RWPE1 (cell line): Measurements from ENCODE around the gene NELL1.

Experiments used
- CTCF ChIA-PET: fragments of 350-600 bp; sonication (Branson Sonifier 250); formaldehyde crosslinking; extraction: SDS; loops from one replicate; lab custom pipeline; 2021; lab: Yijun Ruan, JAX
- POLR2A ChIA-PET: fragments of 400-600 bp; formaldehyde crosslinking; extraction: SDS; loops from one replicate; lab custom pipeline; 2020; ENCODE audit warnings: antibody characterized with exemption; ENCODE audit not compliant: low non-redundant PET; lab: Yijun Ruan, JAX
- DNase-seq: peaks from one replicate; pipeline ENCODE4 v3.0.0; 2012; ENCODE audit warnings: low spot score
- H3K27ac ChIP-seq: fragments of 450-650 bp; 2 replicates; pipeline ENCODE4 v1.5.1; 2017
- TF ChIP-seq, protein P1 (sequence below): fragments of 450-650 bp; conservative IDR thresholded peaks from 2 replicates; pipeline ENCODE4 v1.5.1; 2017; ENCODE audit warnings: low read depth, mild to moderate bottlenecking

NELL1 gene

DNA sequence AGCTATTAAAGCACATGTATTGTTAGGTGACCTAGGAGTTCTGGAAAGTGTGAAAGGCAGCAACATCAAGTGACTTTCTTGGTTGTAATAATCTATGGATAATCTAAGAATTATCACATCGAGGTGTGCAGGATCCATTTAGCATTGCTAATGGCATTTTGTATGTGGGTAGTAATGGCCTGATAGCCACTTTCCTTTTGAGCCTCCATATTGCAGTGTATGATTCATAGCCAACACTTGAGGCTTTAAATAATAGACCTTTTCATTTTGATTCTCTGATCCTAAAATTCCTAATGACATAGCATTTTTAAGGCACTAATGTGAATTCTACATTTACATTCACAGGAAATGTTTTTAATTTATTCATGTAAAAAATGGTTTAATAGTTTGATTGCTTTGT lies 759.4 kb downstream of the NELL1 start:
- no peak overlapping the region for H3K27ac ChIP-seq
- CTCF ChIA-PET = no interaction called here
- POLR2A ChIA-PET = no interaction called here
- TF ChIP-seq, protein P1, sequence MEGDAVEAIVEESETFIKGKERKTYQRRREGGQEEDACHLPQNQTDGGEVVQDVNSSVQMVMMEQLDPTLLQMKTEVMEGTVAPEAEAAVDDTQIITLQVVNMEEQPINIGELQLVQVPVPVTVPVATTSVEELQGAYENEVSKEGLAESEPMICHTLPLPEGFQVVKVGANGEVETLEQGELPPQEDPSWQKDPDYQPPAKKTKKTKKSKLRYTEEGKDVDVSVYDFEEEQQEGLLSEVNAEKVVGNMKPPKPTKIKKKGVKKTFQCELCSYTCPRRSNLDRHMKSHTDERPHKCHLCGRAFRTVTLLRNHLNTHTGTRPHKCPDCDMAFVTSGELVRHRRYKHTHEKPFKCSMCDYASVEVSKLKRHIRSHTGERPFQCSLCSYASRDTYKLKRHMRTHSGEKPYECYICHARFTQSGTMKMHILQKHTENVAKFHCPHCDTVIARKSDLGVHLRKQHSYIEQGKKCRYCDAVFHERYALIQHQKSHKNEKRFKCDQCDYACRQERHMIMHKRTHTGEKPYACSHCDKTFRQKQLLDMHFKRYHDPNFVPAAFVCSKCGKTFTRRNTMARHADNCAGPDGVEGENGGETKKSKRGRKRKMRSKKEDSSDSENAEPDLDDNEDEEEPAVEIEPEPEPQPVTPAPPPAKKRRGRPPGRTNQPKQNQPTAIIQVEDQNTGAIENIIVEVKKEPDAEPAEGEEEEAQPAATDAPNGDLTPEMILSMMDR = no peak
- no peak for DNase-seq

DNA sequence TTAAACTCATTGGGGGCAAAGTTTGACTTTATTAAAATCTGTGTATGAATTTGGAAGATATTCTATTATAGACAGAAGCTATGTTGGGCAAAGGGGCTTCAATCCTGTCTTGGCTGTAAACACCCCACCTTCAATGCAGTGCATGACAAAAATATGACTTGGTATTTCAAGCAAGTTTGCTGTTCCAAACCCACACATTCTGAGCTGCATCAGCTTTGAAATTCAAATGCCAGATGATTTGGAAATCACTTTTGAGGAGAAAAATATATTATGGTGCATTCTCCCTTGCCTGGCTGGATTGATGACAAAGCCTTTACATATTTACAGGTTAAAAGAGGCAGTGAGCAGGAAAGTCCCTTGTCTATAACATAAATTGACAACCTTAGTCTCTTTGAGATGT lies 760.0 kb downstream of the NELL1 start:
- ChIA-PET POLR2A (no interaction called here), CTCF (no interaction called here)
- TF ChIP-seq, protein P1 = no peak

DNA sequence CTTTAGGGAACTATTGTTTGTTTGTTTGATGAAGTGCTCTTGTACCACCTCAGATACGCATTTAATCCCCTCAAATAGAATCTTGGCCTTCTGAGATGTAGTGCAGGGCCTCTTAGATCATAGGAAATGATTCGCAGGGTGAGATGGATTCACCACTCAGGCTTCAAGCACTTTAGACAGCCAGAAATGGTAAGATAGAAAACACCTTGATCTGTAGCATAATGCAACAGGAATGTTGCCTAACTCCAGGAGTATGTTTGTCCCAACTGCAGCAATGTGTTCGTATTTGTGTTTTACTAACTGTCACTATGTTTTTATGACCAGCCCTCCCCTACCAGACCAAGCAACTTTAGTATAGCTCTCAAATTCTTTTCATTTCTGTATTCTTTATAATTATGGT lies 761.2 kb downstream of the NELL1 start:
- TF ChIP-seq, protein P1 = no peak
- H3K27ac ChIP-seq = no peak overlapping the region
- CTCF ChIA-PET = interaction anchor here (0.5 kb wide), 1 partner anchor 48 kb away, joined by 3 read pairs; no protein-coding TSS in a partner anchor
- POLR2A ChIA-PET = no interaction called here
- DNase-seq = no peak

More for the DNA sequence above, 760.0 kb downstream of the NELL1 start:
- no peak for DNase-seq
- H3K27ac ChIP-seq = no peak overlapping the region

DNA sequence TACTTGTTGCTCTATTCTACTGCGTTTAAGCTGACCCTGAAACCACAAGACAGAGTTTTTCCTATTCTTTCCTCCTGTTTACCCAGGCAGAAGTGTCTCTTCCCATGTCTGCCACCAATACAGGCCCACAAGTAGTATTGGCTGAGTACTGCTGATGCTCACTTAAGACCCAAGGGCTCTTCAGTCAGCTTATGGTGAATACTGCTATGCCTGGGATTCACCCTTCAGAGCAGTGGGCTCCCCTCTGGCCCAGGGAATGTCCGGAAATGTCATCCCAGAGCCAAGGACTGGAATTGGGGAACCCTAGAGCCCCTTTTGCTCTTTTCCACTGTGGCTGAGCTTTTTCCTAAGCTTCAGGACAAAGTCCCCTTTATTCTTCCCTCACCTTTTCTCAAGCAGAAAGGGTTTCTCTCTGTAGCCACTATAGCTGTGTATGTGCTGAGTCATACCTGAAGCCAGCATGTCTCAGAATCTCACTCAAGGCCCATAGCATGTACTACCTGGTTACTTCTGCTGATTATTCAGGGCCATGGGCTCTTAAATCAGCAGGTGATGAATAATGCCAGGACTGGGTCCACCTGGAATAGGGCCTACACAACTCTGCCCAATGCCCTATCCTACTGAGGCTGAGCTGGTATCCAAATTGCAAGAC lies 777.7 kb downstream of the NELL1 start:
- ChIA-PET CTCF (no interaction called here), POLR2A (no interaction called here)
- DNase-seq = no peak
- no peak overlapping the region for H3K27ac ChIP-seq
- TF ChIP-seq, protein P1 = no peak

DNA sequence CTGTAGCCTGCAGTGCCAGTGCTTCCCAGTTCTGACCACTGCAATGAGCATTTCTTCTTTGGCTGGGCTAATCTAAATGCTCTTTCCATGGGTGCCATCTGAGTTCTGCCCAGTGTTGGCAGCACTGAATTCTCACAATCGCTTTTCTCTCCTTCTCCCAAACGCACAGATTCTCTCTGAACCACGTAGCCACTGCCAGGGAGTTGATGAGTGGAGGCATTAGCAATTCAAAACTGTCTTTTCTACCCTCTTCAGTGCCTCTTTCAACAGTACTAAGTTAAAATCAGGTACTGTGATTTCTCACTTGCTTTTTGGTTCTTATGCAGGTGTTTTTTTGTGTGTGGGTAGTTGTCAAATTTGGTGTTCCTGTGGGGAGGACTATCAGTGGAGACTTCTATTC lies 778.5 kb downstream of the NELL1 start:
- no peak for DNase-seq
- TF ChIP-seq, protein P1 = no peak
- no peak overlapping the region for H3K27ac ChIP-seq
- POLR2A ChIA-PET = no interaction called here
- CTCF ChIA-PET = no interaction called here

DNA sequence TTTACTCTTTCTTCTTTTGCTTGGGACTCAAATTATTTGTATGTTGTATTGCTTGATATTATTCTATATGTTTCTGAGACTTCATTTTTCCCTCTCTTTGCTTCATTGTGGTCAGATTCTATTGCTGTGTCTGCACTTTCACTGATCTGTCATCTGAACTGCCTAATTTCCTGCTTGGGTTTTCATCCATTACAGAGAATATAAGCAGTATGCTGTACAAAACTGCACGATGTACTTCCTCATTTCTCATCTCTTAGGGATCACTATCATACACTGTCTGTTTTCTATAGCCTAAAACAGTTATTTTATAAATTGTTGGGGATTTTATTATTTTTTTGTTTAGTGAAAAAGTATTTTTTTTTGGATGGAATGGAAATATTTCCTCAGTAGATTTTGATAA lies 786.8 kb downstream of the NELL1 start:
- CTCF ChIA-PET = no interaction called here
- POLR2A ChIA-PET = no interaction called here
- H3K27ac ChIP-seq = no peak overlapping the region
- TF ChIP-seq, protein P1 = no peak
- DNase-seq = no peak
